WTC11 (cell line): ENCODE results near the gene LMBR1.

Source experiments
- ARID4B ChIP-seq: sonication (generic); formaldehyde crosslinking; IDR thresholded peaks from 2 replicates; pipeline ENCODE4 v1.8.0; 2023; ENCODE audit warnings: missing genetic modification reagents, mild to moderate bottlenecking, borderline replicate concordance
- MAX ChIP-seq: sonication (generic); formaldehyde crosslinking; IDR thresholded peaks from 2 replicates; pipeline ENCODE4 v1.8.0; 2022; ENCODE audit warnings: mild to moderate bottlenecking, missing genetic modification reagents
- RELA ChIP-seq: sonication (generic); formaldehyde crosslinking; IDR thresholded peaks from 2 replicates; pipeline ENCODE4 v1.8.1; 2022; ENCODE audit warnings: missing genetic modification reagents, mild to moderate bottlenecking, borderline replicate concordance
- SP1 ChIP-seq: sonication (generic); formaldehyde crosslinking; conservative IDR thresholded peaks from 2 replicates; pipeline ENCODE4 v1.8.1; 2022; ENCODE audit warnings: missing genetic modification reagents
- STAT6 ChIP-seq: sonication (generic); formaldehyde crosslinking; conservative IDR thresholded peaks from 2 replicates; pipeline ENCODE4 v1.8.1; 2023; ENCODE audit warnings: mild to moderate bottlenecking, low read depth, missing genetic modification reagents, moderate library complexity
- TEAD1 ChIP-seq: sonication (generic); formaldehyde crosslinking; IDR thresholded peaks from 2 replicates; pipeline ENCODE4 v1.8.0; 2022; ENCODE audit warnings: mild to moderate bottlenecking, missing genetic modification reagents
- ZNF317 ChIP-seq: sonication (generic); formaldehyde crosslinking; IDR thresholded peaks from 2 replicates; pipeline ENCODE4 v1.8.1; 2023; ENCODE audit warnings: low read depth, mild to moderate bottlenecking, moderate library complexity, missing genetic modification reagents, borderline replicate concordance
- TF ChIP-seq, protein P1 (sequence below): fragments of 200-600 bp; IDR thresholded peaks from 2 replicates; pipeline ENCODE4 v1.8.0; 2022; ENCODE audit warnings: antibody characterized with exemption
- TF ChIP-seq, protein P2 (sequence below): sonication (generic); formaldehyde crosslinking; IDR thresholded peaks from 2 replicates; pipeline ENCODE4 v1.8.0; 2023; ENCODE audit warnings: mild to moderate bottlenecking, missing genetic modification reagents

- TF ChIP-seq, protein P1, sequence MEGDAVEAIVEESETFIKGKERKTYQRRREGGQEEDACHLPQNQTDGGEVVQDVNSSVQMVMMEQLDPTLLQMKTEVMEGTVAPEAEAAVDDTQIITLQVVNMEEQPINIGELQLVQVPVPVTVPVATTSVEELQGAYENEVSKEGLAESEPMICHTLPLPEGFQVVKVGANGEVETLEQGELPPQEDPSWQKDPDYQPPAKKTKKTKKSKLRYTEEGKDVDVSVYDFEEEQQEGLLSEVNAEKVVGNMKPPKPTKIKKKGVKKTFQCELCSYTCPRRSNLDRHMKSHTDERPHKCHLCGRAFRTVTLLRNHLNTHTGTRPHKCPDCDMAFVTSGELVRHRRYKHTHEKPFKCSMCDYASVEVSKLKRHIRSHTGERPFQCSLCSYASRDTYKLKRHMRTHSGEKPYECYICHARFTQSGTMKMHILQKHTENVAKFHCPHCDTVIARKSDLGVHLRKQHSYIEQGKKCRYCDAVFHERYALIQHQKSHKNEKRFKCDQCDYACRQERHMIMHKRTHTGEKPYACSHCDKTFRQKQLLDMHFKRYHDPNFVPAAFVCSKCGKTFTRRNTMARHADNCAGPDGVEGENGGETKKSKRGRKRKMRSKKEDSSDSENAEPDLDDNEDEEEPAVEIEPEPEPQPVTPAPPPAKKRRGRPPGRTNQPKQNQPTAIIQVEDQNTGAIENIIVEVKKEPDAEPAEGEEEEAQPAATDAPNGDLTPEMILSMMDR, result no peak
- TF ChIP-seq TEAD1 (CRISPR knock-in tag), result no peak
- no peak for TF ChIP-seq STAT6 (CRISPR knock-in tag)
- no peak for TF ChIP-seq ARID4B
- TF ChIP-seq ZNF317 (CRISPR knock-in tag), result no peak
- TF ChIP-seq SP1 (CRISPR knock-in tag), result no peak
- no peak for TF ChIP-seq MAX (CRISPR knock-in tag)
- TF ChIP-seq RELA (CRISPR knock-in tag), result no peak
- TF ChIP-seq, protein P2, sequence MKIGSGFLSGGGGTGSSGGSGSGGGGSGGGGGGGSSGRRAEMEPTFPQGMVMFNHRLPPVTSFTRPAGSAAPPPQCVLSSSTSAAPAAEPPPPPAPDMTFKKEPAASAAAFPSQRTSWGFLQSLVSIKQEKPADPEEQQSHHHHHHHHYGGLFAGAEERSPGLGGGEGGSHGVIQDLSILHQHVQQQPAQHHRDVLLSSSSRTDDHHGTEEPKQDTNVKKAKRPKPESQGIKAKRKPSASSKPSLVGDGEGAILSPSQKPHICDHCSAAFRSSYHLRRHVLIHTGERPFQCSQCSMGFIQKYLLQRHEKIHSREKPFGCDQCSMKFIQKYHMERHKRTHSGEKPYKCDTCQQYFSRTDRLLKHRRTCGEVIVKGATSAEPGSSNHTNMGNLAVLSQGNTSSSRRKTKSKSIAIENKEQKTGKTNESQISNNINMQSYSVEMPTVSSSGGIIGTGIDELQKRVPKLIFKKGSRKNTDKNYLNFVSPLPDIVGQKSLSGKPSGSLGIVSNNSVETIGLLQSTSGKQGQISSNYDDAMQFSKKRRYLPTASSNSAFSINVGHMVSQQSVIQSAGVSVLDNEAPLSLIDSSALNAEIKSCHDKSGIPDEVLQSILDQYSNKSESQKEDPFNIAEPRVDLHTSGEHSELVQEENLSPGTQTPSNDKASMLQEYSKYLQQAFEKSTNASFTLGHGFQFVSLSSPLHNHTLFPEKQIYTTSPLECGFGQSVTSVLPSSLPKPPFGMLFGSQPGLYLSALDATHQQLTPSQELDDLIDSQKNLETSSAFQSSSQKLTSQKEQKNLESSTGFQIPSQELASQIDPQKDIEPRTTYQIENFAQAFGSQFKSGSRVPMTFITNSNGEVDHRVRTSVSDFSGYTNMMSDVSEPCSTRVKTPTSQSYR (CRISPR knock-in tag), result no peak
These were observed 13.2 kb upstream of the LMBR1 start for GRCh38 chr7:156906200-156906649.
